Measurements from ENCODE around the gene LPAR5.

The LPAR5 gene

DNA sequence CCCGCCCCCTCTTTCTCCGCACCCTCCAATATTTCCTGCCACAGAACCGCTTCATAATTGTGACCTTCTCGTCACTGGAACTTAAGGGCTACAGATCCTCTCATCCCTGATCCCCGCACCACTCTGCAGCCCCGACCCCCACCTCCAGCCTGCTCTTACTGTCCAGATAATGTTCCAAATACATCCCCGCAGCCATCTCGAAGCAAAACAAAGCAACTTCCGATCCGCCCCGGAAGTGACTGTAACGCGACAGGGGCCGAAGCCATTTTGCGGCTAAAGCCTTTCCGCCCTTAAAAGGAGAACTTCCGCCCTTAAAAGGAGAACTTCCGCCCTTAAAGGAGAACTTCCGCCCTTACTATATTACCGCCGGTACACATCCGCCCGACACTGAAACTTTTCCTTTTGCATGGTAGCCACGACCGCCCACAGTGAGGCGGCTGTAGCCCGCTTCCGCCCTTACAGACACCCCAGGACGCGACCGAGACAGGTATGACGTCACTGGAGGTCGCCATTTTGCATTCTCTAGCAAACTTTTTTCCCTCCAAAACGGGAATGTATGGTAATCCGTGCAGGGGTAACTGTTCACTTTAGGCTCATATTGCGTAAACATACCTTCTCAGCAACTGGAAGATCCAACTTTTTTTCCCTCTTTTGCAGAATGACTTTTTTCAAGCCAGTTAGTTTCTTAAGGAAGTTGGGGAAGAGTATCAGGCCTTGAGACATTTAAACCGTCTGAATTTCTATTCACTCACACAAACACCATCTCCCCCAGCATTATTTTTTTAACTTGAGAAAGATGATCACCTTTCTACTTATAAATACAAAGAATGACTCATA is 27.4 kb upstream of the LPAR5 start, which contains the start of gene ING4 (continued):
- TF ChIP-seq ZBTB21 (tag by site-specific recombination; IDR thresholded peaks at IDR 0.05) (peak; percentile 100), KLF16 (tag by site-specific recombination; IDR thresholded peaks at IDR 0.05) (peak; percentile 88), ZNF558 (tag by site-specific recombination; IDR thresholded peaks at IDR 0.05) (peak; percentile 72; the same call in 1 of the 2 replicates), ZNF10 (tag by site-specific recombination; IDR thresholded peaks at IDR 0.05) (0 out of 2 replicates have a peak, but pooled peaks have one; percentile 34), ZBTB17 (tag by site-specific recombination; IDR thresholded peaks at IDR 0.05) (peak; percentile 93), ZFP41 (tag by site-specific recombination; IDR thresholded peaks at IDR 0.05; ENCODE audit: borderline replicate concordance) (no peak), ZNF670 (tag by site-specific recombination; IDR thresholded peaks at IDR 0.05; ENCODE audit: low read depth) (no peak), ZNF416 (tag by site-specific recombination; IDR thresholded peaks at IDR 0.05) (no peak), ZNF549 (tag by site-specific recombination; IDR thresholded peaks at IDR 0.05) (no peak), SP3 (tag by site-specific recombination; IDR thresholded peaks at IDR 0.05) (peak; percentile 99), TRIM28 (IDR thresholded peaks at IDR 0.05; ENCODE audit: borderline replicate concordance, low read length) (peak; percentile 61; the same call in 1 of the 2 replicates), BCL11B (tag by site-specific recombination; IDR thresholded peaks at IDR 0.05; ENCODE audit: low read depth) (no peak), ZNF530 (tag by site-specific recombination; IDR thresholded peaks at IDR 0.05; ENCODE audit: low read depth) (no peak), ZNF776 (tag by site-specific recombination; IDR thresholded peaks at IDR 0.05; ENCODE audit: borderline replicate concordance) (no peak), ZNF114 (tag by site-specific recombination; IDR thresholded peaks at IDR 0.05) (no peak), ZNF121 (tag by site-specific recombination; IDR thresholded peaks at IDR 0.05) (no peak), ZNF266 (tag by site-specific recombination; IDR thresholded peaks at IDR 0.05; ENCODE audit: low read depth) (no peak), ZSCAN16 (tag by site-specific recombination; IDR thresholded peaks at IDR 0.05) (no peak), ZBTB20 (tag by site-specific recombination; IDR thresholded peaks at IDR 0.05) (peak; percentile 72; the same call in 1 of the 2 replicates), ZNF701 (tag by site-specific recombination; IDR thresholded peaks at IDR 0.05) (no peak), OVOL3 (tag by site-specific recombination; IDR thresholded peaks at IDR 0.05) (peak; percentile 48; the same call in 1 of the 2 replicates), ZNF677 (tag by site-specific recombination; IDR thresholded peaks at IDR 0.05) (no peak), SETDB1 (IDR thresholded peaks at IDR 0.05; ENCODE audit: insufficient read length, low read length) (no peak)
- TF ChIP-seq, protein P1, sequence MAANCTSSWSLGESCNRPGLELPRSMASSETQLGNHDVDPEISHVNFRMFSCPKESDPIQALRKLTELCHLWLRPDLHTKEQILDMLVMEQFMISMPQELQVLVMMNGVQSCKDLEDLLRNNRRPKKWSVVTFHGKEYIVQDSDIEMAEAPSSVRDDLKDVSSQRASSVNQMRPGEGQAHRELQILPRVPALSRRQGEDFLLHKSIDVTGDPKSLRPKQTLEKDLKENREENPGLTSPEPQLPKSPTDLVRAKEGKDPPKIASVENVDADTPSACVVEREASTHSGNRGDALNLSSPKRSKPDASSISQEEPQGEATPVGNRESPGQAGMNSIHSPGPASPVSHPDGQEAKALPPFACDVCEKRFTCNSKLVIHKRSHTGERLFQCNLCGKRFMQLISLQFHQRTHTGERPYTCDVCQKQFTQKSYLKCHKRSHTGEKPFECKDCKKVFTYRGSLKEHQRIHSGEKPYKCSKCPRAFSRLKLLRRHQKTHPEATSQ (tag by site-specific recombination; IDR thresholded peaks at IDR 0.05): no peak
- TF ChIP-seq, protein P2, sequence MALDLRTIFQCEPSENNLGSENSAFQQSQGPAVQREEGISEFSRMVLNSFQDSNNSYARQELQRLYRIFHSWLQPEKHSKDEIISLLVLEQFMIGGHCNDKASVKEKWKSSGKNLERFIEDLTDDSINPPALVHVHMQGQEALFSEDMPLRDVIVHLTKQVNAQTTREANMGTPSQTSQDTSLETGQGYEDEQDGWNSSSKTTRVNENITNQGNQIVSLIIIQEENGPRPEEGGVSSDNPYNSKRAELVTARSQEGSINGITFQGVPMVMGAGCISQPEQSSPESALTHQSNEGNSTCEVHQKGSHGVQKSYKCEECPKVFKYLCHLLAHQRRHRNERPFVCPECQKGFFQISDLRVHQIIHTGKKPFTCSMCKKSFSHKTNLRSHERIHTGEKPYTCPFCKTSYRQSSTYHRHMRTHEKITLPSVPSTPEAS (tag by site-specific recombination; IDR thresholded peaks at IDR 0.05): 0 out of 2 replicates have a peak, but pooled peaks have one; percentile 7
- TF ChIP-seq, protein P3, sequence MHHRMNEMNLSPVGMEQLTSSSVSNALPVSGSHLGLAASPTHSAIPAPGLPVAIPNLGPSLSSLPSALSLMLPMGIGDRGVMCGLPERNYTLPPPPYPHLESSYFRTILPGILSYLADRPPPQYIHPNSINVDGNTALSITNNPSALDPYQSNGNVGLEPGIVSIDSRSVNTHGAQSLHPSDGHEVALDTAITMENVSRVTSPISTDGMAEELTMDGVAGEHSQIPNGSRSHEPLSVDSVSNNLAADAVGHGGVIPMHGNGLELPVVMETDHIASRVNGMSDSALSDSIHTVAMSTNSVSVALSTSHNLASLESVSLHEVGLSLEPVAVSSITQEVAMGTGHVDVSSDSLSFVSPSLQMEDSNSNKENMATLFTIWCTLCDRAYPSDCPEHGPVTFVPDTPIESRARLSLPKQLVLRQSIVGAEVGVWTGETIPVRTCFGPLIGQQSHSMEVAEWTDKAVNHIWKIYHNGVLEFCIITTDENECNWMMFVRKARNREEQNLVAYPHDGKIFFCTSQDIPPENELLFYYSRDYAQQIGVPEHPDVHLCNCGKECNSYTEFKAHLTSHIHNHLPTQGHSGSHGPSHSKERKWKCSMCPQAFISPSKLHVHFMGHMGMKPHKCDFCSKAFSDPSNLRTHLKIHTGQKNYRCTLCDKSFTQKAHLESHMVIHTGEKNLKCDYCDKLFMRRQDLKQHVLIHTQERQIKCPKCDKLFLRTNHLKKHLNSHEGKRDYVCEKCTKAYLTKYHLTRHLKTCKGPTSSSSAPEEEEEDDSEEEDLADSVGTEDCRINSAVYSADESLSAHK (tag by site-specific recombination; IDR thresholded peaks at IDR 0.05): peak; percentile 55; the same call in 1 of the 2 replicates
- TF ChIP-seq, protein P4, sequence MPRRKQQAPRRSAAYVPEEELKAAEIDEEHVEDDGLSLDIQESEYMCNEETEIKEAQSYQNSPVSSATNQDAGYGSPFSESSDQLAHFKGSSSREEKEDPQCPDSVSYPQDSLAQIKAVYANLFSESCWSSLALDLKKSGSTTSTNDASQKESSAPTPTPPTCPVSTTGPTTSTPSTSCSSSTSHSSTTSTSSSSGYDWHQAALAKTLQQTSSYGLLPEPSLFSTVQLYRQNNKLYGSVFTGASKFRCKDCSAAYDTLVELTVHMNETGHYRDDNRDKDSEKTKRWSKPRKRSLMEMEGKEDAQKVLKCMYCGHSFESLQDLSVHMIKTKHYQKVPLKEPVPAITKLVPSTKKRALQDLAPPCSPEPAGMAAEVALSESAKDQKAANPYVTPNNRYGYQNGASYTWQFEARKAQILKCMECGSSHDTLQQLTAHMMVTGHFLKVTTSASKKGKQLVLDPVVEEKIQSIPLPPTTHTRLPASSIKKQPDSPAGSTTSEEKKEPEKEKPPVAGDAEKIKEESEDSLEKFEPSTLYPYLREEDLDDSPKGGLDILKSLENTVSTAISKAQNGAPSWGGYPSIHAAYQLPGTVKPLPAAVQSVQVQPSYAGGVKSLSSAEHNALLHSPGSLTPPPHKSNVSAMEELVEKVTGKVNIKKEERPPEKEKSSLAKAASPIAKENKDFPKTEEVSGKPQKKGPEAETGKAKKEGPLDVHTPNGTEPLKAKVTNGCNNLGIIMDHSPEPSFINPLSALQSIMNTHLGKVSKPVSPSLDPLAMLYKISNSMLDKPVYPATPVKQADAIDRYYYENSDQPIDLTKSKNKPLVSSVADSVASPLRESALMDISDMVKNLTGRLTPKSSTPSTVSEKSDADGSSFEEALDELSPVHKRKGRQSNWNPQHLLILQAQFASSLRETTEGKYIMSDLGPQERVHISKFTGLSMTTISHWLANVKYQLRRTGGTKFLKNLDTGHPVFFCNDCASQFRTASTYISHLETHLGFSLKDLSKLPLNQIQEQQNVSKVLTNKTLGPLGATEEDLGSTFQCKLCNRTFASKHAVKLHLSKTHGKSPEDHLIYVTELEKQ (tag by site-specific recombination; IDR thresholded peaks at IDR 0.05; ENCODE audit: borderline replicate concordance): no peak
- TF ChIP-seq, protein P5, sequence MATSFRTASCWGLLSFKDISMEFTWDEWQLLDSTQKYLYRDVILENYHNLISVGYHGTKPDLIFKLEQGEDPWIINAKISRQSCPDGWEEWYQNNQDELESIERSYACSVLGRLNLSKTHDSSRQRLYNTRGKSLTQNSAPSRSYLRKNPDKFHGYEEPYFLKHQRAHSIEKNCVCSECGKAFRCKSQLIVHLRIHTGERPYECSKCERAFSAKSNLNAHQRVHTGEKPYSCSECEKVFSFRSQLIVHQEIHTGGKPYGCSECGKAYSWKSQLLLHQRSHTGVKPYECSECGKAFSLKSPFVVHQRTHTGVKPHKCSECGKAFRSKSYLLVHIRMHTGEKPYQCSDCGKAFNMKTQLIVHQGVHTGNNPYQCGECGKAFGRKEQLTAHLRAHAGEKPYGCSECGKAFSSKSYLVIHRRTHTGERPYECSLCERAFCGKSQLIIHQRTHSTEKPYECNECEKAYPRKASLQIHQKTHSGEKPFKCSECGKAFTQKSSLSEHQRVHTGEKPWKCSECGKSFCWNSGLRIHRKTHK (tag by site-specific recombination; IDR thresholded peaks at IDR 0.05): no peak
- TF ChIP-seq, protein P6, sequence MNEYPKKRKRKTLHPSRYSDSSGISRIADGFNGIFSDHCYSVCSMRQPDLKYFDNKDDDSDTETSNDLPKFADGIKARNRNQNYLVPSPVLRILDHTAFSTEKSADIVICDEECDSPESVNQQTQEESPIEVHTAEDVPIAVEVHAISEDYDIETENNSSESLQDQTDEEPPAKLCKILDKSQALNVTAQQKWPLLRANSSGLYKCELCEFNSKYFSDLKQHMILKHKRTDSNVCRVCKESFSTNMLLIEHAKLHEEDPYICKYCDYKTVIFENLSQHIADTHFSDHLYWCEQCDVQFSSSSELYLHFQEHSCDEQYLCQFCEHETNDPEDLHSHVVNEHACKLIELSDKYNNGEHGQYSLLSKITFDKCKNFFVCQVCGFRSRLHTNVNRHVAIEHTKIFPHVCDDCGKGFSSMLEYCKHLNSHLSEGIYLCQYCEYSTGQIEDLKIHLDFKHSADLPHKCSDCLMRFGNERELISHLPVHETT (tag by site-specific recombination; IDR thresholded peaks at IDR 0.05): peak; percentile 95
